DMS114 treated with DMSO at 0.1 percent for 48 hours (cell line): ENCODE measurements around the gene CELA3A.

ENCODE experiments used
- DNase-seq: peaks from one replicate; lab custom pipeline; 2025; ENCODE audit not compliant: unreplicated experiment; lab: John Stamatoyannopoulos, UW

Gene CELA3A

DNA sequence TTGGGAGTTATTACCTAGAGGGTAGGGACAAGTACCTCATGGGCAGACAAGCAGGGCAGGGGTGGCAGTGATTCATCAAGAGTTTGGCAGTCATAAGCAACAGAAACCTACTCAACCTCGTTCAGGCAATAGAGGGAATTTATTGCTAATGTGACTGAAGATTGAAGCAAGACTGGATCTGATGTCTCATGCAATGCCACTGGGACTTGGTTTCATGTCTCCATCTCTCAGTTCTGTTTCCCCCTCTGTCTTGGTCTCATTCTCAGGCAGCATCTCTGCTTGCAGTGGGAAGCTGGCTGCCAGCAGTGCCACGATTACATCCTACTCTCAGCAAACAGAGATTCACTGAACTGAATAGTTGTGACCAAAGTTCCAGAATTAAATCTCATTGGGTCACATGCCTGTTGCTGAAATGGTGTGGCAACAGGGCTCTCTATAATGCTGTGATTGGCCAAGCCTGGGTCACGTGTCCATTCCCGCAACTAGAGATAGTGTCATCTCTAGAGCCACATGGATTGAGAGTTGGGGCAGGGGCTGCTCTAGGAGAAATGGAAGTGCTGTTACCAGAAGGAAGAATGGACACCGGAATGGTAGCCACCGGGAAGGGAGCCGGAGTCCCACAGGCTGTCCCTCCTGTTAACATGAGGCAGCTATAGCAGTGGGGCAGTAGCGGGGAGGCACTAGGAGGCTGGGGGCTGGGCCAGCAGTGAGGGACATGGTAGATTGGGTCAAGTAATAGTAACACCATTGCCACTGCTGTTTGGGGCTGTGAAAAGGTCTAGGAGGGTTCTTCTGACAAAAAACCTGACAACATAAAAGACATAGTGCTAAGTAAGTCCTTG is 47.1 kb downstream of the CELA3A start:
- DNase-seq, result no peak

DNA sequence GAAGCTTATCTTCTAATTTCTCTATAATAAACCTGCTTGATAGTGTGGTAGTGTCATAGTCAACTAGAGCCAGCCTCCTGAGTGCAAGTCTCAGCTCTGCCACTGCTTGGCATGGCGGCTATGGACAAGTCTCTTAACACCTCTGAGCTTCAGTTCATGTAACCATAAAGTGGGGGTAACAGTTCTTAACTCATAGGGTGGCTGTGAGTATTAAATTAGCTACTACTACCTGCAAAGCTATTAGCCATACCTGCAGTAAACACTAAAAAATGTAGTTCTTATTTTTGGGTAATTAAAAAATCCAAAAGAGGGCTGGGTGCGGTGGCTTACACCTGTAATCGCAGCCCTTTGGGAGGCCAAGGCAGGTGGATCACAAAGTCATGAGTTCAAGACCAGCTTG is 48.9 kb downstream of the CELA3A start:
- DNase-seq, result no peak

DNA sequence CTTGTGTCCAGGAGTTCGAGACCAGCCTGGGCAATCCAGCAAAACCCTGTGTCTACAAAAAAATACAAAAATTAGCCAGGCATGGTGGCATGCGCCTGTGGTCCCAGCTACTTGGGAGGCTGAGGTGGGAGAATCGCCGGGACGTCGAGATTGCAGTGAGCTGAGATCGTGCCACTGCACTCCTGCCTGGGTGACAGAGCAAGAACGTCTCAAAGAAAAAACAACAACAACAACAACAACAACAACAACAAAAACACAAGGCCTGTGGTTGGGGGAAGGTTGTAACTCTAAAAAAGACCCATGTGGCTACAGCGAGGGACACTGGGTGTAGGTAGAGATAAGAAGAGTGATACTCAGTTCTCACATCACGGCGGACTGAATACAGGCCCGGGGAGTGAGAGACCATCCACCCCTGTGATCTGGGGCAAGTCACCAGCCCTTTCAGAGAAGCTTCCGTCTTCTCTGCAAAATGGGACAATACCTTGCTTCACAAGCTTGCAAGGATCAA is 50.2 kb downstream of the CELA3A start:
- no peak for DNase-seq

GRCh38 chr1:22052115-22053016 is 50.9 kb downstream of the CELA3A start, which contains the start of gene CDC42:
Gene CDC42, plus strand, starts transcription at chr1:22052709. Its CDS starts 25,770 bp downstream, at chr1:22078479.
- DNase-seq, result peak; percentile 87

GRCh38 chr1:22053017-22053860 is 51.8 kb downstream of the CELA3A start:
- DNase-seq, result peak; percentile 48

DNA sequence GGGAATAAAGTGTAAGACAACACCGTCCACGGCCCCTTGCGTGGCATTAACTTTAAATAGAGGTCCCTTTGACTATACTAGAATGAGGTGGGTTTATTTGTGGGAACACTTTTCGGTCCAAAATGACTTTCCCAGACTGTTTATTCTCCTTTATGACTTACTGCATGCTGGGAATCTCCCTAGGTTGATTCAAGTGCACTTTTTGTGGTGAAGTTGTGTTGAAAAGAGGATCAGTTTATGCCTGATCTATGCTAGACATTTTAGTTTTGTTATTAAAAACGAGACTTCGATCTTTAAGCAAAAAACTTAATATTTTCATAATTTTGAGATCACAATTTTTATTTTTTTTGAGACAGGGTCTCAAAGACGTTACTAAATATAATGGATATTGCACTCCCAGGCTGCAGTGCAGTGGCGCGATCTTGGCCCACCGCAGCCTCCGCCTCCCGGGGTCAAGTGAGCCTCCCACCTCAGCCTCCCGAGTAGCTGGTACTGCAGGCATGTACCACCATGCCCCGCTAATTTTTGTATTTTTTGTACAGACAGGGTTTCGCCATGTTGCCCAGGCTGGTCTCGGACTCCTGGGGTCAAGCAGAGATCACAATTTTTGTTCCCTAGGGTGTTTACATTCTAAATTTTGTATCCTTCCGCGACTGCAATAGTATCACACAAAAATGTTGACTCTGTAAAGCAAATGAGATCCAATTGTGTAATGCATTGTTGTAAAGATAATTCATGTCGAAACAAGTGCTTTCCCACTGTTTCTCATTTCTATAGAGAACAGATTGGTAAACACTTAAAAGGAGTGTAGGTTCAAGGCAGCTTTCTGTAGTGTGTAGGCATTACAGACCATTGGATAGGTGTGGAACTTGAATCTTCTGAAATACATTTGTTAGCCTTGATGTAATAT is 52.7 kb downstream of the CELA3A start:
- DNase-seq, result no peak

DNA sequence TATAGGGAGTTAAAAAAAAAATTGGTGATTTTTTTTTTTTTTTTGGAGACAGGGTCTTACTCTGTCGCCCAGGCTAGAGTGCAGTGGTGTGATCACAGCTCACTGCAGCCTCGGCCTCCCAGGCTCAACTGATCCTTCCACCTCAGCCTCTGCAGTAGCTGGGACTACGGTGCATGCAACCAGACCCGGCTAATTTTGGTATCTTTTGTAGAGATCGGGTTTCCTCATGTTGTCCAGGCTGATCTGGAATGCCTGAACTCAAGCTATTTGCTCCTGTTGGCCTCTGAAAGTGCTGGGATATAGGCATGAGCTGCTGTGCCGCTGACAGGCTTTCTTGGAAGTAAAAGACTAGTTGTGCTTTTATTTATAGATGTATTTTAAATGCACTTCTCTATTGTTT is 54.0 kb downstream of the CELA3A start:
- no peak for DNase-seq

- no peak for DNase-seq
Observed at GRCh38 chr1:22056043-22056442, 54.6 kb downstream of the CELA3A start.

DNA sequence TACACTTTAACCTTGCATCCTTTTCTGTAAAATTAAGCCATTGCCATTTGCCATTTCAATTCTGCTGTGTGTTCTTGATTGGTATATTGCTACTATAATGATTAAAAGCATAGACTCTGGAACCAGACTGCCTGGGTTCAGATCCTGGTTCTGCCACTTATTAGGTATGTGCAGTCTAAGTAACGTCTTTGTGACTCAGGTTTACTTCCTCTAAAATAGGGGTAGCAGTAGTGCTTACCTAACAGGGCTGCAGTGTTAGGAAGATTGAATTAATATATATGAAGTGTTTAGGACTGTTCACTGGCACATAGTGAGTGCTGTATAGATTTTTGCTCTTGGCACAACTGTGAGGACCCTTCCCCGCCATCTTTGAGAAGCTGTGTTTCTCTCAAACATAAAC is 55.5 kb downstream of the CELA3A start:
- DNase-seq, result no peak

DNA sequence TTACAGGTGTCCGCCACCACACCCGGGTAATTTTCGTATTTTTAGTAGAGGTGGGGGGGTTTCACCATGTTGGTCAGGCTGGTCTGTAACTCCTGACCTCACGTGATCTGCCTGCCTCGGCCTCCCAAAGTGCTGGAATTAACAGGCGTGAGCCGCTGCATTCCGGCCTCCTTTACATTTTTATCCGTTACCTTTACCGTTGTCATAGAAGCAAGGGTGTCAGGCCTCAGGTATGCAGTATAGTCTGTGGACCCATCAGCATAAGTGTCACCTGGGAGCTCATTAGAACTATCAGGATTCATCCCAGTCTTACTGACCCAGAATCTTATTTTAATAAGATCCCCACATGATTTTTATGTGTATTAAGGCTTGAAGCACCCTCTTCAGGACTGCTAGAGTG is 56.4 kb downstream of the CELA3A start:
- no peak for DNase-seq
